B cell (primary cell): ENCODE measurements around the gene NLGN4X. TPM values are rescaled to one million over a fixed set of nuclear protein-coding genes. Genes with fewer than 3 reads are reported as not detected.

Experiments
- ATAC-seq: fragments of 200-7000 bp; cut with Tn5 transposase; one replicate; pipeline ENCODE4 v1.10.0; 2021; ENCODE audit warnings: low read depth, mild to moderate bottlenecking, moderate number of reproducible peaks, moderate library complexity
- CTCF ChIA-PET: fragments of 350-600 bp; sonication (Branson Sonifier 250); formaldehyde crosslinking; loops from one replicate; lab custom pipeline; 2021; ENCODE audit warnings: antibody characterized with exemption, inconsistent platforms; lab: Charles Lee
- POLR2A ChIA-PET: fragments of 350-600 bp; sonication (Branson Sonifier 250); formaldehyde crosslinking; loops from one replicate; lab custom pipeline; 2021; ENCODE audit warnings: antibody characterized with exemption; lab: Charles Lee
- DNase-seq: peaks from one replicate; pipeline ENCODE4 v3.0.0; 2013
- H2AFZ ChIP-seq: 2 replicates; pipeline ENCODE4 v1.6.1; 2012; ENCODE audit warnings: mild to moderate bottlenecking, low read depth, low read length; ENCODE audit not compliant: insufficient read depth, poor library complexity, severe bottlenecking
- H3K27ac ChIP-seq, 2 donors: 1 replicate in 1 of 2; 2 replicates in 1 of 2; pipeline ENCODE4 v1.5.1; 2012 to 2013; ENCODE audit warnings: low read length in 2 of 2, mild to moderate bottlenecking in 2 of 2, moderate library complexity in 1 of 2
- H3K27me3 ChIP-seq, 4 experiments: fragments of 200-600 bp in 1 of 4; sonication (generic) in 1 of 4; replicated peaks in 1 of 4; 1 replicate in 2 of 4; 2 replicates in 2 of 4; pipeline versions ENCODE4 v1.6.1 to v1.7.0; 2013 to 2016; ENCODE audit warnings: low read length in 3 of 4, mild to moderate bottlenecking in 2 of 4, mixed read lengths in 1 of 4, moderate library complexity in 1 of 4; ENCODE audit not compliant: insufficient read depth in 4 of 4, control insufficient read depth in 3 of 4; ENCODE audit errors: control extremely low read depth in 1 of 4
- H3K36me3 ChIP-seq, 2 experiments: replicated peaks in 1 of 2; 1 replicate in 1 of 2; 2 replicates in 1 of 2; pipeline versions ENCODE4 v1.6.1 to v1.7.1; 2013; ENCODE audit warnings: low read length in 1 of 2; ENCODE audit not compliant: insufficient read depth in 2 of 2, control insufficient read depth in 1 of 2; ENCODE audit errors: control extremely low read depth in 1 of 2, extremely low read depth in 1 of 2
- H3K4me1 ChIP-seq, 2 donors: fragments of 200-600 bp in 1 of 2; sonication (generic) in 1 of 2; 1 replicate in 1 of 2; 2 replicates in 1 of 2; pipeline versions ENCODE4 v1.5.1 to v1.6.1; 2013 to 2017; ENCODE audit warnings: low read length in 2 of 2; ENCODE audit not compliant: control insufficient read depth in 2 of 2, insufficient read depth in 2 of 2
- H3K4me2 ChIP-seq: replicated peaks from 2 replicates; pipeline ENCODE3; 2012; ENCODE audit warnings: mild to moderate bottlenecking, low read depth, low read length; ENCODE audit not compliant: poor library complexity, severe bottlenecking
- H3K4me3 ChIP-seq, 5 experiments: fragments of 200-600 bp in 1 of 5; sonication (generic) in 1 of 5; 1 replicate in 3 of 5; 2 replicates in 2 of 5; pipeline versions ENCODE4 v1.5.1 to v1.7.0; 2011 to 2016; ENCODE audit warnings: low read length in 4 of 5, mild to moderate bottlenecking in 4 of 5, low read depth in 2 of 5, control low read depth in 1 of 5, moderate library complexity in 1 of 5; ENCODE audit not compliant: insufficient read depth in 1 of 5; ENCODE audit errors: control extremely low read depth in 1 of 5, extremely low read depth in 1 of 5
- H3K79me2 ChIP-seq: fragments of 200-600 bp; sonication (generic); one replicate; pipeline ENCODE4 v1.6.0; 2016; ENCODE audit warnings: low read length; ENCODE audit not compliant: control insufficient read depth, insufficient read depth
- H3K9ac ChIP-seq: fragments of 200-600 bp; sonication (generic); 2 replicates; pipeline ENCODE4 v1.6.1; 2017; ENCODE audit warnings: mild to moderate bottlenecking, low read length, moderate library complexity
- H3K9me3 ChIP-seq, 3 donors: one replicate each; pipeline versions ENCODE4 v1.6.1 to v1.7.1; 2013; ENCODE audit warnings: low read length in 2 of 3; ENCODE audit not compliant: control insufficient read depth in 2 of 3, insufficient read depth in 1 of 3; ENCODE audit errors: control extremely low read depth in 1 of 3
- H4K20me1 ChIP-seq: 2 replicates; pipeline ENCODE4 v1.6.0; 2012; ENCODE audit warnings: mild to moderate bottlenecking, low read length; ENCODE audit not compliant: insufficient read depth, control insufficient read depth, poor library complexity, severe bottlenecking
- H3K27ac Mint-ChIP-seq: one replicate; pipeline ENCODE4 v1.8.0; 2021; ENCODE audit warnings: mixed read lengths
- H3K27me3 Mint-ChIP-seq: one replicate; pipeline ENCODE4 v1.8.0; 2021; ENCODE audit warnings: mixed read lengths
- H3K4me1 Mint-ChIP-seq: one replicate; pipeline ENCODE4 v1.8.0; 2021; ENCODE audit warnings: mixed read lengths
- H3K4me3 Mint-ChIP-seq: one replicate; pipeline ENCODE4 v1.8.0; 2021; ENCODE audit warnings: mixed read lengths
- H3K9me3 Mint-ChIP-seq: one replicate; pipeline ENCODE4 v1.8.0; 2022; ENCODE audit warnings: mixed read lengths; ENCODE audit not compliant: insufficient read depth
- EZH2 ChIP-seq: IDR thresholded peaks from 2 replicates; pipeline ENCODE4 v1.6.1; 2012; ENCODE audit warnings: borderline replicate concordance, low read depth, mild to moderate bottlenecking, moderate library complexity, low read length; ENCODE audit not compliant: insufficient read depth, poor library complexity, severe bottlenecking
- WGBS: methylation state at CpG from one replicate; pipeline ENCODE4 v1.1.5; 2013; ENCODE audit warnings: missing lambda C conversion rate; ENCODE audit not compliant: insufficient coverage; 5-methylcytosine and 5-hydroxymethylcytosine counted together
- intact Hi-C: fragments of 100-400 bp; cut with micrococcal nuclease; formaldehyde crosslinking; loops from one replicate; pipeline ENCODE4 v1.10.0; 2022
- polyA plus RNA-seq: library from polyadenylated mRNA; depleted of rRNA; stranded (reverse); fragments of >200 nt; gene quantifications from 2 replicates; pipeline ENCODE4 v1.2.3, GENCODE V29; 2012
- total RNA-seq, 2 donors: library from RNA; stranded (reverse); fragments of 120-200 nt in 1 of 2; gene quantifications; 1 replicate in 1 of 2; 2 replicates in 1 of 2; pipeline versions ENCODE4 v1.2.3 to v1.2.4, GENCODE V29; 2013 to 2022
- TF ChIP-seq, protein P1 (sequence below): fragments of 200-600 bp; IDR thresholded peaks from one replicate; pipeline ENCODE4 v1.8.0; 2022; ENCODE audit warnings: antibody characterized with exemption, mild to moderate bottlenecking

Gene NLGN4X
- total and polyA plus RNA-seq, 2 donors (not counting 1 experiment from before 2014, with no cell fraction given), result 0.09 to 0.34 TPM

DNA sequence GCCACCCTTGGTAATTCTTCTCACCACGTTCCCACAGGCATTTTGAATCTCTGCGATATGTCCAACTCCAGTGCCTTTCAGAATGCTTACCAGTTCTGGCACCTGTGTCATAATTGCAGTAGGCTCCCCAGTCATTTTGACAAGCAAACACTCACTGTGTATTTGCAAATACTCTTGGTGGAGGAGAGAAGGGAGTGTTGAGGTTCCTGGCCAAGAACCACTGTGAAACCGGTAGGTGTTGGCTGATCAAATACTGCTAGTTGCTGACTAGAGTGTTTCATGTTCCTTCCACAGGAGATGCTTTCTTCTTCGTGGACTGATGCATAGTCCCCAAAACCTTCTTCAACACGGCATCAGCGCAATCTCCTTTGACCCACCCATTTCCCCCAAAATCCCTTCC is 16.0 kb upstream of the NLGN4X start:
- CTCF ChIA-PET, result no interaction called here

DNA sequence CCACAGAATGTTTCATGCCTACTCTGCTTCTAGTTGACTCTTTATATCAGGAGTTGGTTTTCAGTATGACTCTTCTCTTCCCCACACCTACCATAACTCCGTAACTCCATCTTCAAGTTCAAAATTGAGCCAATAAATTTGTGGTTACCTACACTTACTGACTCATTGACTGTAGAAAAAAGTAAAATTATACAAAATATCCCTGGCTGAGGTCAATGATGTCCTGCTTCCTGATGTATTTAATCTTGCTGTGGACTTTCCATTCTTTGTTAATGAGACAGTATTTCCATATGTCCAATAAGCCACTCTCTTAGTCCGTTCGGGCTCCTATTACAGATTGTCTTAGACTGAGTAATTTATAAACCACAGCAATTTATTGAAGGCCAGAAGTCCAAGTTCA is 9.9 kb upstream of the NLGN4X start:
- Mint-ChIP-seq H3K4me1 (no peaks in the 10 kb centered on the region), H3K27me3 (no peaks in the 10 kb centered on the region), H3K4me3 (no peak overlapping the region), H3K27ac (no peak overlapping the region), H3K9me3 (no peaks in the 10 kb centered on the region)
- WGBS, result no CpG with 5 or more reads among the region's 3 CpGs
- DNase-seq (no peak), ATAC-seq (no peak)
- Histone ChIP-seq H3K36me3 (no peaks in the 10 kb centered on the region), H3K4me1 (no peaks in the 10 kb centered on the region), H3K9ac (no peak overlapping the region), H3K27ac (no peak overlapping the region), H3K9me3 (no peaks in the 10 kb centered on the region), H4K20me1 (no peaks in the 10 kb centered on the region), H3K4me2 (no peak overlapping the region), H3K79me2 (no peaks in the 10 kb centered on the region), H3K4me3 (no peak overlapping the region), H2AFZ (no peak overlapping the region), H3K27me3 (no peaks in the 10 kb centered on the region)
- intact Hi-C loops, result no loop called here
- POLR2A ChIA-PET, result no interaction called here
- TF ChIP-seq, protein P1, sequence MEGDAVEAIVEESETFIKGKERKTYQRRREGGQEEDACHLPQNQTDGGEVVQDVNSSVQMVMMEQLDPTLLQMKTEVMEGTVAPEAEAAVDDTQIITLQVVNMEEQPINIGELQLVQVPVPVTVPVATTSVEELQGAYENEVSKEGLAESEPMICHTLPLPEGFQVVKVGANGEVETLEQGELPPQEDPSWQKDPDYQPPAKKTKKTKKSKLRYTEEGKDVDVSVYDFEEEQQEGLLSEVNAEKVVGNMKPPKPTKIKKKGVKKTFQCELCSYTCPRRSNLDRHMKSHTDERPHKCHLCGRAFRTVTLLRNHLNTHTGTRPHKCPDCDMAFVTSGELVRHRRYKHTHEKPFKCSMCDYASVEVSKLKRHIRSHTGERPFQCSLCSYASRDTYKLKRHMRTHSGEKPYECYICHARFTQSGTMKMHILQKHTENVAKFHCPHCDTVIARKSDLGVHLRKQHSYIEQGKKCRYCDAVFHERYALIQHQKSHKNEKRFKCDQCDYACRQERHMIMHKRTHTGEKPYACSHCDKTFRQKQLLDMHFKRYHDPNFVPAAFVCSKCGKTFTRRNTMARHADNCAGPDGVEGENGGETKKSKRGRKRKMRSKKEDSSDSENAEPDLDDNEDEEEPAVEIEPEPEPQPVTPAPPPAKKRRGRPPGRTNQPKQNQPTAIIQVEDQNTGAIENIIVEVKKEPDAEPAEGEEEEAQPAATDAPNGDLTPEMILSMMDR, result no peak
- TF ChIP-seq EZH2, result no peak
- CTCF ChIA-PET, result no interaction called here

More for the DNA sequence above, 16.0 kb upstream of the NLGN4X start:
- WGBS, result 60% methylated on average over 1 of the region's 6 CpGs
- intact Hi-C loops, result no loop called here
- Mint-ChIP-seq H3K4me1 (no peaks in the 10 kb centered on the region), H3K27me3 (no peaks in the 10 kb centered on the region), H3K9me3 (no peaks in the 10 kb centered on the region), H3K27ac (no peak overlapping the region), H3K4me3 (no peak overlapping the region)
- POLR2A ChIA-PET, result no interaction called here
- H2AFZ ChIP-seq, result no peak overlapping the region
- no peak overlapping the region for H3K9ac ChIP-seq
- DNase-seq (no peak), ATAC-seq (no peak)
- no peaks in the 10 kb centered on the region for H3K4me1 ChIP-seq
- no peaks in the 10 kb centered on the region for H3K79me2 ChIP-seq
- no peaks in the 10 kb centered on the region for H3K9me3 ChIP-seq
- TF ChIP-seq EZH2, result no peak
- TF ChIP-seq, protein P1, result no peak
- H3K4me3 ChIP-seq, result no peak overlapping the region
- no peaks in the 10 kb centered on the region for H3K36me3 ChIP-seq
- H4K20me1 ChIP-seq, result no peaks in the 10 kb centered on the region
- no peak overlapping the region for H3K27ac ChIP-seq
- H3K27me3 ChIP-seq, result no peaks in the 10 kb centered on the region
- H3K4me2 ChIP-seq, result no peak overlapping the region
